HL-60 (cell line): ENCODE measurements around the gene ANKS3.

Source experiments
- DNase-seq, 2 experiments: peaks; one replicate each; pipeline ENCODE4 v3.0.0-alpha.2; 2010 to 2020; ENCODE audit warnings: low read depth in 1 of 2, low spot score in 1 of 2
- H3K27ac ChIP-seq: fragments of 250-450 bp; sonication (Bioruptor Pico); replicated peaks from 2 replicates; pipeline ENCODE4 v1.5.1; 2020; ENCODE audit warnings: mild to moderate bottlenecking, moderate library complexity
- H3K27me3 ChIP-seq: fragments of 250-450 bp; sonication (Bioruptor Pico); 2 replicates; pipeline ENCODE4 v1.5.1; 2021; ENCODE audit warnings: mild to moderate bottlenecking, moderate library complexity; ENCODE audit not compliant: insufficient read depth, poor library complexity, severe bottlenecking
- H3K4me3 ChIP-seq: replicated peaks from 2 replicates; pipeline ENCODE4 v1.5.1; 2011; ENCODE audit warnings: mild to moderate bottlenecking, control low read depth, low read length; ENCODE audit not compliant: insufficient read depth
- CTCF ChIP-seq: IDR thresholded peaks from one replicate; pipeline ENCODE4 v1.5.1; 2011; ENCODE audit warnings: low read length, control low read depth, inconsistent platforms; ENCODE audit not compliant: insufficient read depth
- GABPA ChIP-seq: IDR thresholded peaks from 2 replicates; pipeline ENCODE4 v1.6.1; 2012; ENCODE audit warnings: low read depth
- POLR2AphosphoS5 ChIP-seq: IDR thresholded peaks from 2 replicates; pipeline ENCODE4 v1.6.1; 2012; ENCODE audit warnings: low read depth
- REST ChIP-seq: IDR thresholded peaks from 2 replicates; pipeline ENCODE4 v1.6.1; 2012; ENCODE audit warnings: low read depth; ENCODE audit not compliant: insufficient replicate concordance
- SPI1 ChIP-seq: IDR thresholded peaks from 2 replicates; pipeline ENCODE4 v1.6.1; 2012; ENCODE audit warnings: low read depth, mild to moderate bottlenecking, borderline replicate concordance

The ANKS3 gene

GRCh38 chr16:4687946-4688673 lies 46.0 kb downstream of the ANKS3 start:
- no peak overlapping the region for H3K4me3 ChIP-seq
- no peak overlapping the region for H3K27ac ChIP-seq
- TF ChIP-seq REST (no peak), SPI1 (no peak), POLR2AphosphoS5 (peak; percentile 13; the same call in 1 of the 2 replicates), GABPA (no peak)
- H3K27me3 ChIP-seq = no peaks in the 10 kb centered on the region
- DNase-seq = no peak

- TF ChIP-seq CTCF (no peak), GABPA (no peak), POLR2AphosphoS5 (no peak), SPI1 (no peak), REST (no peak)
- no peak overlapping the region for H3K4me3 ChIP-seq
- DNase-seq = no peak
- no peaks in the 10 kb centered on the region for H3K27me3 ChIP-seq
- H3K27ac ChIP-seq = no peak overlapping the region
These were observed 46.7 kb downstream of the ANKS3 start for GRCh38 chr16:4687416-4687815.

GRCh38 chr16:4686497-4687210 lies 47.4 kb downstream of the ANKS3 start:
- H3K4me3 ChIP-seq = no peak overlapping the region
- DNase-seq = no peak
- no peaks in the 10 kb centered on the region for H3K27me3 ChIP-seq
- H3K27ac ChIP-seq = peak overlapping the region; percentile 54
- TF ChIP-seq REST (no peak), SPI1 (no peak), CTCF (no peak), GABPA (no peak), POLR2AphosphoS5 (no peak)
